Parathyroid adenoma (tissue), 2 donors: ENCODE results near the gene PTPN14.
"Not testable (repeated sequence)": the region's sequence is repeated elsewhere in the genome, so short reads cannot be mapped to it uniquely, and the experiment has no call there.

Experiments
- H2AFZ ChIP-seq: fragments of 300-600 bp; sonication (generic); one replicate; pipeline ENCODE4 v1.7.0; 2017; ENCODE audit warnings: antibody characterized with exemption, mild to moderate bottlenecking
- H3K27ac ChIP-seq: fragments of 300-600 bp; sonication (generic); one replicate; pipeline ENCODE4 v1.7.0; 2017
- H3K27me3 ChIP-seq: fragments of 300-600 bp; sonication (generic); one replicate; pipeline ENCODE4 v1.7.0; 2017; ENCODE audit warnings: low read length; ENCODE audit not compliant: control insufficient read depth, insufficient read depth
- H3K36me3 ChIP-seq: fragments of 300-600 bp; sonication (generic); one replicate; pipeline ENCODE4 v1.7.0; 2017; ENCODE audit warnings: low read length; ENCODE audit not compliant: control insufficient read depth, insufficient read depth
- H3K4me1 ChIP-seq: fragments of 300-600 bp; sonication (generic); one replicate; pipeline ENCODE4 v1.7.0; 2017; ENCODE audit warnings: control low read depth
- H3K4me2 ChIP-seq: fragments of 300-600 bp; sonication (generic); one replicate; pipeline ENCODE4 v1.7.0; 2017; ENCODE audit warnings: low read length
- H3K4me3 ChIP-seq: fragments of 300-600 bp; sonication (generic); one replicate; pipeline ENCODE4 v1.7.0; 2017; ENCODE audit warnings: low read depth, low read length
- H3K79me2 ChIP-seq: fragments of 300-600 bp; sonication (generic); one replicate; pipeline ENCODE4 v1.7.0; 2017; ENCODE audit warnings: control low read depth
- H3K9ac ChIP-seq: fragments of 300-600 bp; sonication (generic); one replicate; pipeline ENCODE4 v1.7.0; 2017; ENCODE audit warnings: mild to moderate bottlenecking
- H3K9me3 ChIP-seq: fragments of 300-600 bp; sonication (generic); one replicate; pipeline ENCODE4 v1.7.0; 2017; ENCODE audit warnings: low read length; ENCODE audit not compliant: control insufficient read depth
- CTCF ChIP-seq: fragments of 300-600 bp; sonication (generic); IDR thresholded peaks from one replicate; pipeline ENCODE4 v1.7.0; 2017; ENCODE audit warnings: antibody characterized with exemption, mild to moderate bottlenecking
- donor health status: primary hyperparathyroidism.

The PTPN14 gene

GRCh38 chr1:214551436-214552173 lies at the start of gene PTPN14:
TSS of gene PTPN14 (minus strand) at chr1:214551602. CDS start at chr1:214464803, 86,799 bp downstream.
- no peaks in the 10 kb centered on the region for H3K4me1 ChIP-seq
- H3K27ac ChIP-seq, result peak within 1 kb of the TSS; percentile 89
- peak within 1 kb of the TSS; percentile 76 for H3K4me3 ChIP-seq
- H3K36me3 ChIP-seq, result no peaks in the 10 kb centered on the region
- H3K9me3 ChIP-seq, result no peaks in the 10 kb centered on the region
- H3K9ac ChIP-seq, result peak within 1 kb of the TSS; percentile 72
- H2AFZ ChIP-seq, result peak within 1 kb of the TSS; percentile 91
- H3K4me2 ChIP-seq, result peak within 1 kb of the TSS; percentile 96
- H3K79me2 ChIP-seq, result peaks cover 2% of the 10 kb centered on the region
- no peak for TF ChIP-seq CTCF
- no peaks in the 10 kb centered on the region for H3K27me3 ChIP-seq

GRCh38 chr1:214593158-214593557 lies 41.8 kb upstream of the PTPN14 start:
- Histone ChIP-seq H3K79me2 (no peaks in the 10 kb centered on the region), H3K9ac (no peak overlapping the region), H3K27me3 (no peaks in the 10 kb centered on the region), H3K9me3 (no peaks in the 10 kb centered on the region), H2AFZ (no peak overlapping the region), H3K4me2 (no peak overlapping the region), H3K4me1 (no peaks in the 10 kb centered on the region), H3K36me3 (no peaks in the 10 kb centered on the region), H3K4me3 (no peak overlapping the region), H3K27ac (no peak overlapping the region)
- no peak for TF ChIP-seq CTCF

GRCh38 chr1:214591918-214592317 lies 40.5 kb upstream of the PTPN14 start:
- H3K36me3 ChIP-seq, H3K4me2 ChIP-seq, H3K4me3 ChIP-seq, H3K4me1 ChIP-seq, H3K9ac ChIP-seq, H3K27ac ChIP-seq, H3K9me3 ChIP-seq, H3K27me3 ChIP-seq, H3K79me2 ChIP-seq, H2AFZ ChIP-seq: not testable (repeated sequence)

GRCh38 chr1:214590696-214591095 lies 39.3 kb upstream of the PTPN14 start:
- Histone ChIP-seq H3K4me2 (no peak overlapping the region), H3K9ac (no peak overlapping the region), H3K36me3 (no peaks in the 10 kb centered on the region), H3K4me3 (no peak overlapping the region), H3K4me1 (no peaks in the 10 kb centered on the region), H2AFZ (no peak overlapping the region), H3K27me3 (no peaks in the 10 kb centered on the region), H3K27ac (no peak overlapping the region), H3K79me2 (no peaks in the 10 kb centered on the region), H3K9me3 (no peaks in the 10 kb centered on the region)
- TF ChIP-seq CTCF, result no peak

DNA sequence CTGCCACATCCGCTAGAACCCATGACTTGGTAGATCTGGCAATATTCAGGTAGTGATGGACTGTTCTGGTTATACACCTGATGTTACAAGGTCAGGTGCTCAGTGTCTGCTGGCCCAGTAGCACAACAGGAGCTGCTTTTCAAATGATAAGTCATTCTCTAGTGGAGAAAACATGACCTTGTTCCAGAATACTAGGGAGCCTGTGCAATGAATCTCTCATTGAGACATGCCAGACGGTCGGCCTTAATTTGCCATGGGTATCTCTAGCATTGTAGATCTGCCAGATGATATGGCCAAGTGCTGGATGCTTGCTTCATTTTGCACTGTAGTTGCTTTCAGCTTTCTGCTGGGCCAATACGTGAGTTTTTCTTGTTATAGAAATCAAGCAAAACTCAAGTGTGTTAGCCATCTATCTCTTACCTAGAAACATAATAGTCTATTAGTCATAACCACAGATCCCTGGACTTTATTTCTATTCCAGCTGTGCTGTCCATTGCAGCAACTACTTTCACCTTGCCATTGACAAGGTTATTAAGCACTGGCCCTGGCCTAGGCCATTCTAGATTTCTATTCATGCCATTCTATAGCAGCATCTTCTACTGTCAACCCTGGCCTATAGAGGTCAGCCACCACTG lies 37.7 kb upstream of the PTPN14 start:
- no peaks in the 10 kb centered on the region for H3K36me3 ChIP-seq
- no peak overlapping the region for H2AFZ ChIP-seq
- no peak overlapping the region for H3K27ac ChIP-seq
- H3K4me3 ChIP-seq, result no peak overlapping the region
- H3K4me1 ChIP-seq, result no peaks in the 10 kb centered on the region
- H3K4me2 ChIP-seq, result no peak overlapping the region
- H3K27me3 ChIP-seq, result no peaks in the 10 kb centered on the region
- no peak for TF ChIP-seq CTCF
- H3K9ac ChIP-seq, result no peak overlapping the region
- no peaks in the 10 kb centered on the region for H3K79me2 ChIP-seq
- no peaks in the 10 kb centered on the region for H3K9me3 ChIP-seq
